HepG2 (cell line): ENCODE results near the gene KLRG1.

ENCODE experiments used
- KAT7 ChIP-seq: IDR thresholded peaks from 2 replicates; pipeline ENCODE4 v1.6.1; 2018; ENCODE audit warnings: borderline replicate concordance, missing compliant biosample characterization
- PRDM15 ChIP-seq: sonication (generic); formaldehyde crosslinking; IDR thresholded peaks from 2 replicates; pipeline ENCODE4 v1.4.0; 2020; ENCODE audit warnings: missing genetic modification reagents
- PRDM4 ChIP-seq: sonication (generic); formaldehyde crosslinking; IDR thresholded peaks from 2 replicates; pipeline ENCODE4 v1.9.0; 2021; ENCODE audit warnings: missing genetic modification reagents, borderline replicate concordance
- ZBTB37 ChIP-seq: sonication (generic); formaldehyde crosslinking; IDR thresholded peaks from 2 replicates; pipeline ENCODE4 v1.4.0; 2020; ENCODE audit warnings: mild to moderate bottlenecking, missing genetic modification reagents
- ZNF589 ChIP-seq: sonication (generic); formaldehyde crosslinking; conservative IDR thresholded peaks from 2 replicates; pipeline ENCODE4 v1.8.0; 2022; ENCODE audit warnings: mild to moderate bottlenecking, moderate library complexity, missing genetic modification reagents
- TF ChIP-seq, protein P1 (sequence below): sonication (generic); formaldehyde crosslinking; IDR thresholded peaks from 2 replicates; pipeline ENCODE4 v1.5.0; 2020; ENCODE audit warnings: mild to moderate bottlenecking, missing genetic modification reagents, moderate library complexity

- TF ChIP-seq, protein P1, sequence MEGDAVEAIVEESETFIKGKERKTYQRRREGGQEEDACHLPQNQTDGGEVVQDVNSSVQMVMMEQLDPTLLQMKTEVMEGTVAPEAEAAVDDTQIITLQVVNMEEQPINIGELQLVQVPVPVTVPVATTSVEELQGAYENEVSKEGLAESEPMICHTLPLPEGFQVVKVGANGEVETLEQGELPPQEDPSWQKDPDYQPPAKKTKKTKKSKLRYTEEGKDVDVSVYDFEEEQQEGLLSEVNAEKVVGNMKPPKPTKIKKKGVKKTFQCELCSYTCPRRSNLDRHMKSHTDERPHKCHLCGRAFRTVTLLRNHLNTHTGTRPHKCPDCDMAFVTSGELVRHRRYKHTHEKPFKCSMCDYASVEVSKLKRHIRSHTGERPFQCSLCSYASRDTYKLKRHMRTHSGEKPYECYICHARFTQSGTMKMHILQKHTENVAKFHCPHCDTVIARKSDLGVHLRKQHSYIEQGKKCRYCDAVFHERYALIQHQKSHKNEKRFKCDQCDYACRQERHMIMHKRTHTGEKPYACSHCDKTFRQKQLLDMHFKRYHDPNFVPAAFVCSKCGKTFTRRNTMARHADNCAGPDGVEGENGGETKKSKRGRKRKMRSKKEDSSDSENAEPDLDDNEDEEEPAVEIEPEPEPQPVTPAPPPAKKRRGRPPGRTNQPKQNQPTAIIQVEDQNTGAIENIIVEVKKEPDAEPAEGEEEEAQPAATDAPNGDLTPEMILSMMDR (CRISPR knock-in tag) = no peak
- TF ChIP-seq KAT7 (no peak), ZBTB37 (CRISPR knock-in tag) (no peak), PRDM15 (CRISPR knock-in tag) (no peak), PRDM4 (CRISPR knock-in tag) (no peak), ZNF589 (CRISPR knock-in tag) (no peak)
These were observed 33.2 kb downstream of the KLRG1 start for GRCh38 chr12:9022592-9022991.
